Astrocyte (in vitro differentiated cells and primary cell): ENCODE results near the gene UGT1A9. TPM values are rescaled to one million over a fixed set of nuclear protein-coding genes. Genes with fewer than 3 reads are reported as not detected.

Experiments
- DNase-seq: peaks from one replicate; pipeline ENCODE4 v3.0.0-alpha.2; 2010; ENCODE audit warnings: low read depth
- FAIRE-seq: peaks from 2 replicates; lab custom pipeline; 2011; peaks lifted over from hg19 to GRCh38; lab: Jason Lieb, UNC
- H2AFZ ChIP-seq: 2 replicates; pipeline ENCODE4 v1.6.0; 2012; ENCODE audit warnings: low read depth, low read length, inconsistent platforms
- H3K27ac ChIP-seq: 2 replicates; pipeline ENCODE4 v1.5.1; 2011; ENCODE audit warnings: low read depth, low read length, inconsistent platforms
- H3K27me3 ChIP-seq: 2 replicates; pipeline ENCODE4 v1.6.0; 2011; ENCODE audit warnings: low read length, inconsistent platforms; ENCODE audit not compliant: insufficient read depth
- H3K36me3 ChIP-seq: 2 replicates; pipeline ENCODE4 v1.5.1; 2011; ENCODE audit warnings: low read length, inconsistent platforms; ENCODE audit not compliant: insufficient read depth
- H3K4me1 ChIP-seq: 2 replicates; pipeline ENCODE4 v1.5.1; 2011; ENCODE audit warnings: low read length, inconsistent platforms; ENCODE audit not compliant: insufficient read depth
- H3K4me2 ChIP-seq: 2 replicates; pipeline ENCODE4 v1.6.0; 2012; ENCODE audit warnings: low read length, inconsistent platforms
- H3K4me3 ChIP-seq: 2 replicates; pipeline ENCODE4 v1.5.1; 2011; ENCODE audit warnings: low read depth, mild to moderate bottlenecking, low read length, inconsistent platforms; ENCODE audit not compliant: insufficient read depth
- H3K79me2 ChIP-seq: 2 replicates; pipeline ENCODE4 v1.6.0; 2012; ENCODE audit warnings: mild to moderate bottlenecking, low read length, inconsistent platforms; ENCODE audit not compliant: insufficient read depth
- H3K9ac ChIP-seq: 2 replicates; pipeline ENCODE4 v1.6.0; 2012; ENCODE audit warnings: mild to moderate bottlenecking, low read length, inconsistent platforms
- H3K9me3 ChIP-seq: 2 replicates; pipeline ENCODE4 v1.5.1; 2012; ENCODE audit warnings: low read depth, mild to moderate bottlenecking, low read length, inconsistent platforms; ENCODE audit not compliant: insufficient read depth
- H4K20me1 ChIP-seq: 2 replicates; pipeline ENCODE4 v1.6.0; 2012; ENCODE audit warnings: low read length, inconsistent platforms; ENCODE audit not compliant: insufficient read depth
- H3K27ac Mint-ChIP-seq: one replicate; pipeline ENCODE4 v1.8.0; 2021; ENCODE audit warnings: mild to moderate bottlenecking, mixed read lengths; ENCODE audit not compliant: unreplicated experiment
- H3K27me3 Mint-ChIP-seq: one replicate; pipeline ENCODE4 v1.8.0; 2021; ENCODE audit warnings: low read depth, mixed read lengths; ENCODE audit not compliant: unreplicated experiment
- H3K36me3 Mint-ChIP-seq: one replicate; pipeline ENCODE4 v1.8.0; 2021; ENCODE audit warnings: low read depth, mixed read lengths; ENCODE audit not compliant: unreplicated experiment
- H3K4me1 Mint-ChIP-seq: one replicate; pipeline ENCODE4 v1.8.0; 2021; ENCODE audit warnings: low read depth, mixed read lengths; ENCODE audit not compliant: unreplicated experiment
- H3K4me3 Mint-ChIP-seq: one replicate; pipeline ENCODE4 v1.8.0; 2021; ENCODE audit warnings: mild to moderate bottlenecking, moderate library complexity, mixed read lengths; ENCODE audit not compliant: unreplicated experiment
- H3K9me3 Mint-ChIP-seq: one replicate; pipeline ENCODE4 v1.8.0; 2021; ENCODE audit warnings: mild to moderate bottlenecking, mixed read lengths; ENCODE audit not compliant: unreplicated experiment
- CTCF ChIP-seq: IDR thresholded peaks from 2 replicates; pipeline ENCODE4 v1.5.1; 2011; ENCODE audit warnings: low read depth, mild to moderate bottlenecking, inconsistent platforms, low read length, moderate library complexity; ENCODE audit not compliant: insufficient read depth
- EZH2 ChIP-seq: IDR thresholded peaks from 2 replicates; pipeline ENCODE4 v1.6.1; 2012; ENCODE audit warnings: mild to moderate bottlenecking, low read length, inconsistent platforms; ENCODE audit not compliant: insufficient read depth
- total RNA-seq: library from RNA; stranded (reverse); gene quantifications from 2 replicates; pipeline ENCODE4 v1.2.1, GENCODE V29; 2021

UGT1A9 gene
- total RNA-seq, 1 donor from 2014 or later, result not detected

DNA sequence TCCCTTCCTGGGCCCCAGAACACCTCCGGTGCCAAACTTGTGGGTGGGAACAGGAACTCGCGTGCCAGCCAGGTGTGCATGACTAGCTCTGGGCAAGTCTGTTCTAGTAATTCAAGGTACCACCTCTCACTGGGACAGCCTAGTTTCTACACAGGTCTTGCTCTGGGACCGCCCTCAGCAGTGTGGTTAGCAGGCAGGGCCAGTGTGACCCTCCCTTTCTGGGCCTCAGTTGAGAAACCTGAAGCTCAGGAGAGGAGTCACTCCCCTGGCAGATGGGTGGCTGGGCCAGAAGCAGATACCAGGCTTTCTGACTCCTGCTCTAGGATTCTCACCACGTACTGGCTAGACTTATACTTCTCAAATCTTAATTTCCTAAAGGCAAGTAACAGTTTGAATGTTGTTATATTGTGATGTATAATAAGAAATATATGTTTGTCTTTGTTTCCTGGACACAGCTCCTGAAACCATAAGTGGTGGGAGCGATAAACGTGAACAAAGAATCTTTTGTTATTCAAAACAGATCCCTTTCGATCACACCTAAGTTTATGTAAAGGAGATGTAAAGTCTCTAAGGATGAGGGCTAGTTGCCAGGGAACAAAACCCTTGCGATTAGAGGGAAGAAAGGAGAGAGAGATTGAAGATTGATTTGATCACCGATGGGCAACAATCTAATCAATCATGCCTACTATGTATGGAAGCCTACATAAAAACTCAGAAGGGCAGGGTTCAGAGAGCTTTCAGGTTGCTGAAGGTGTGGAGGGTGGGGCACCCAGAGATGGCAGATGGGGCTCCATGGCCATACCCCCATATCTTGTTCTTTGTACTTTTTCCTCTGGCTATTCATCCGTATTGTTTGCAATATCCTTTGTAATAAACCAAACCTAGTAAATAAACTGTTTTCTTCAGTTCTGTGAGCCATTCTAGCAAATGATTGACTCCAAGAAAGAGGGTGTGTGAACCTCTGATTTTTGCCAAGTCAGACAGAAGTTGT is 20.0 kb downstream of the UGT1A9 start:
- H3K4me3 ChIP-seq, result no peak overlapping the region
- no peaks in the 10 kb centered on the region for H3K36me3 ChIP-seq
- no peaks in the 10 kb centered on the region for H3K79me2 ChIP-seq
- Mint-ChIP-seq H3K27me3 (peaks cover 5% of the 10 kb centered on the region), H3K4me3 (no peak overlapping the region), H3K4me1 (no peaks in the 10 kb centered on the region), H3K9me3 (peaks cover 6% of the 10 kb centered on the region), H3K27ac (no peak overlapping the region), H3K36me3 (no peaks in the 10 kb centered on the region)
- H3K27me3 ChIP-seq, result peaks cover 2% of the 10 kb centered on the region
- no peak overlapping the region for H3K9ac ChIP-seq
- TF ChIP-seq CTCF, result no peak
- no peak for TF ChIP-seq EZH2
- no peaks in the 10 kb centered on the region for H3K4me1 ChIP-seq
- no peak overlapping the region for H3K4me2 ChIP-seq
- H3K9me3 ChIP-seq, result no peaks in the 10 kb centered on the region
- DNase-seq (no peak), FAIRE-seq (no peak)
- H2AFZ ChIP-seq, result no peak overlapping the region
- no peak overlapping the region for H3K27ac ChIP-seq
- H4K20me1 ChIP-seq, result no peaks in the 10 kb centered on the region

- H3K27me3 Mint-ChIP-seq, result peaks cover 5% of the 10 kb centered on the region
- Histone ChIP-seq H3K4me2 (no peak within 1 kb of the TSS), H3K79me2 (no peaks in the 10 kb centered on the region), H3K36me3 (no peaks in the 10 kb centered on the region), H2AFZ (no peak within 1 kb of the TSS), H3K4me3 (no peak within 1 kb of the TSS), H3K4me1 (no peaks in the 10 kb centered on the region), H4K20me1 (no peaks in the 10 kb centered on the region), H3K27ac (no peak within 1 kb of the TSS), H3K9ac (no peak within 1 kb of the TSS), H3K27me3 (peaks cover 2% of the 10 kb centered on the region), H3K9me3 (no peaks in the 10 kb centered on the region)
- no peak within 1 kb of the TSS for H3K4me3 Mint-ChIP-seq
- no peak for DNase-seq
- no peaks in the 10 kb centered on the region for H3K36me3 Mint-ChIP-seq
- peaks cover 8% of the 10 kb centered on the region for H3K9me3 Mint-ChIP-seq
- FAIRE-seq, result no peak
- H3K27ac Mint-ChIP-seq, result no peak within 1 kb of the TSS
- H3K4me1 Mint-ChIP-seq, result no peaks in the 10 kb centered on the region
- TF ChIP-seq CTCF (no peak), EZH2 (no peak)
Measured at GRCh38 chr2:233692648-233693047, 20.9 kb downstream of the UGT1A9 start, which contains the start of gene UGT1A6. TSS of gene UGT1A6 (plus strand) at chr2:233692890. CDS start at chr2:233693005, 115 bp downstream.

DNA sequence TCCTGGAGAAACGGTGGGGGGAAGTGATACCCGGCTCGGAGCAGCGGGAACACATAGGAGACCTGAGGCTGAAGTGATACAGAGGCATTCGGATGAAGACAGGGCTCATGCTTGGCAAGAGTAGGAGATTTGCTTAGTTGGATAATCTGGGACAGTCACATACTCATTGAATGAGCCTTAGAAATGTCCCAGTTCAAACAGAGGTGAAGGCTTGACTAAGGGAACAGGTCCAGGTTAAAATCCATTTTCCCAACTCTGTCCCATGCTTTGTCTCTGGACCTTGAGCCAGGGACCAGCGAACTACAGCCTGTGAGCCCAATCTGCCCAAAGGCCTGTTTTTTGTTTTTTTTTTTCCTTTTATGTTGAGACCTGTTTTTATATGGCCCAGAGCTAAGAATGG is 22.3 kb downstream of the UGT1A9 start:
- H3K36me3 ChIP-seq, result no peaks in the 10 kb centered on the region
- H3K4me1 Mint-ChIP-seq, result no peaks in the 10 kb centered on the region
- DNase-seq, result no peak
- no peaks in the 10 kb centered on the region for H3K9me3 ChIP-seq
- TF ChIP-seq EZH2 (no peak), CTCF (no peak)
- H3K27ac ChIP-seq, result no peak overlapping the region
- no peaks in the 10 kb centered on the region for H3K4me1 ChIP-seq
- no peak overlapping the region for H3K27ac Mint-ChIP-seq
- no peaks in the 10 kb centered on the region for H3K36me3 Mint-ChIP-seq
- no peak overlapping the region for H3K4me3 Mint-ChIP-seq
- no peak overlapping the region for H3K4me3 ChIP-seq
- peaks cover 6% of the 10 kb centered on the region for H3K9me3 Mint-ChIP-seq
- no peak overlapping the region for H3K9ac ChIP-seq
- no peaks in the 10 kb centered on the region for H4K20me1 ChIP-seq
- H2AFZ ChIP-seq, result no peak overlapping the region
- H3K79me2 ChIP-seq, result no peaks in the 10 kb centered on the region
- no peak for FAIRE-seq
- H3K27me3 ChIP-seq, result no peaks in the 10 kb centered on the region
- peaks cover 5% of the 10 kb centered on the region for H3K27me3 Mint-ChIP-seq
- H3K4me2 ChIP-seq, result no peak overlapping the region
